ENCODE results near the gene CAPN2. TPM values are rescaled to one million over a fixed set of nuclear protein-coding genes. Genes with fewer than 3 reads are reported as not detected.

Gene CAPN2
- total RNA-seq, 4 donors from 2014 or later: 143 to 276 (median 202) TPM

DNA sequence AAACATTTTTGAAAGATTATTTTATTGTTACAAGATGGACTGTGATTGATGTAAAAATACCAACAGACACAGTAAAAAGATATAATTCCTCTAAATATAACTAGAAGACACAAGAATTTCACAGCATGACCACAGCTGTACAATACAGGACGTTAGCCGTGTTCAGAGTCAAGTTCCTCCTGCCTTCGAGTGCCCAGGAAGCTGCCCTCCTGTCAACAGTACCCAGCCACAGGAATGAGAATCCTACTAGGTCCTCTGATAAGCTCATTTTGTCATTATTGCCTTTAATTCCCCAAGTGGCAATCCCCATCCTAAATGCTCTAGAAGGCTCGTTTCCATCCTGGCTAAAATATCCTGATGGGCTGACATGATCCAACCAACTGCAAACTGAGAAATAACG, 16.4 kb upstream of the CAPN2 start:
- Histone ChIP-seq H3K27me3 (no peaks in the 10 kb centered on the region), H3K27ac (no peak overlapping the region), H3K9me3 (no peaks in the 10 kb centered on the region), H3K36me3 (no peaks in the 10 kb centered on the region), H3K4me3 (no peak overlapping the region), H3K4me1 (peaks cover 0 to 14% (median 0%) of the 10 kb centered on the region in 4 donors)
- no peak for DNase-seq
- TF ChIP-seq POLR2A (IDR thresholded peaks at IDR 0.05): no peak
- TF ChIP-seq, protein P1, sequence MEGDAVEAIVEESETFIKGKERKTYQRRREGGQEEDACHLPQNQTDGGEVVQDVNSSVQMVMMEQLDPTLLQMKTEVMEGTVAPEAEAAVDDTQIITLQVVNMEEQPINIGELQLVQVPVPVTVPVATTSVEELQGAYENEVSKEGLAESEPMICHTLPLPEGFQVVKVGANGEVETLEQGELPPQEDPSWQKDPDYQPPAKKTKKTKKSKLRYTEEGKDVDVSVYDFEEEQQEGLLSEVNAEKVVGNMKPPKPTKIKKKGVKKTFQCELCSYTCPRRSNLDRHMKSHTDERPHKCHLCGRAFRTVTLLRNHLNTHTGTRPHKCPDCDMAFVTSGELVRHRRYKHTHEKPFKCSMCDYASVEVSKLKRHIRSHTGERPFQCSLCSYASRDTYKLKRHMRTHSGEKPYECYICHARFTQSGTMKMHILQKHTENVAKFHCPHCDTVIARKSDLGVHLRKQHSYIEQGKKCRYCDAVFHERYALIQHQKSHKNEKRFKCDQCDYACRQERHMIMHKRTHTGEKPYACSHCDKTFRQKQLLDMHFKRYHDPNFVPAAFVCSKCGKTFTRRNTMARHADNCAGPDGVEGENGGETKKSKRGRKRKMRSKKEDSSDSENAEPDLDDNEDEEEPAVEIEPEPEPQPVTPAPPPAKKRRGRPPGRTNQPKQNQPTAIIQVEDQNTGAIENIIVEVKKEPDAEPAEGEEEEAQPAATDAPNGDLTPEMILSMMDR (IDR thresholded peaks at IDR 0.05): no peak

DNA sequence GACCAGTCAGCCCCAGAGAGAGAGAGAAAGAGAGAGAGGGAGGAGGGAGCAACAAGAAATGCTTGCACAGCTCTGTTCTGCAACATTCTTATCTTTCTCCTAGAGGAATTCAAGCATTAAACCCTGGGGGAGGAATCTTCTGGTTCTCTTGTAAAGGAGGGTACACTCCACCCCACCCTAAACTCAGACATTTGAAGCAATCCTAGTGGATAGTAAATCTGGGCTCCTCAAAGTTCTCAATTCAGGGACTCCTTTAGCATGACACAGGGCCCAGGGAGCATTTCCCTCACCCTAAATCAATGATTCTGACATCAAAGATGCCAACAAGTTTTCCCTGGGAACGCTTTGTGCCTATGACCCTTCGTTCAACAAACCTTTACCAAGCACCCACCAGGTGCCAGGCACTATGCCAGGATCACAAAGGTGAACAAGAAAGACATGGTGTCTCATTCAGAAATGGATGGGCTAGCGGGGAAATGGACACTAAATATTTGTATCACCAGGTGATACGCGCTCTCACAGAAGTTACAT, 11.9 kb upstream of the CAPN2 start:
- Histone ChIP-seq H3K27me3 (no peaks in the 10 kb centered on the region), H3K27ac (peak overlapping the region in 3 of 4 donors; percentile 62 to 75 (median 73)), H3K36me3 (no peaks in the 10 kb centered on the region), H3K4me1 (peaks cover 0 to 28% (median 0%) of the 10 kb centered on the region in 4 donors), H3K4me3 (no peak overlapping the region), H3K9me3 (no peaks in the 10 kb centered on the region)
- DNase-seq: no peak
- TF ChIP-seq POLR2A (IDR thresholded peaks at IDR 0.05): no peak
- TF ChIP-seq, protein P1 (IDR thresholded peaks at IDR 0.05): no peak

DNA sequence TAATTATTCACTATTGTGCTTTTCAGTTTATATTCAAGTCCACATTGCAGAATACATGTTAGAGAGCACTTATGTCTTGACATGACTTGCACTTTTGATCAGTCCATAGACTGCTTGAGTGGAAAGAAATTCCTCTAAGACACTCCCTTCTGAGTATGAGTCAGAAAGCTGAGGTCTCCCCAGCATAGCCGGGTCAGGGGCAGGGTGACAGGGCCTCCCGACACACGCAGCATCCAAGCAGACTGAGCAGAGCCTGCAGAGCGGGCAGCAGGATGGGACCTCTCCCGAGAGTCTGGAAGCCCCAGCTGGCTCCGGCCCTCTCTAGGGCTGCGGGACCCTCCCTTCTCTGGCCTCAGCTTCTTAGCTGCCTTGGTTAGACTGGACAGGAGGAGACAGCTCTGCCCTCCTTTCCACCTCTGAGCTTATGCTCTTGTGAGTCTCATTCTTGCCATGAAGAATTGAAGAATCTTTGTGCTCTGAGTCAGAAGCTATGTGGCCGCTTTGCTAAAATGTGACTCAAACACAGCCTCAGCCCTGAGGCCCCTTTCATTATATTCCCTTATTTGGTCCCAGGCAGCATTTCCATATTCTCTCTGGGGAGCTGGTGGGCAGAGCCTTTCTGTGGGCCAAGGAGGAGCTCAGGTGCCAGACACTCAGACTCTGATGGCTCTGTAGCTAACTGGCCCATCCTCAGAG, 11.2 kb upstream of the CAPN2 start:
- no peak for TF ChIP-seq POLR2A (IDR thresholded peaks at IDR 0.05)
- TF ChIP-seq, protein P1 (IDR thresholded peaks at IDR 0.05): no peak
- Histone ChIP-seq H3K4me1 (peaks cover 0 to 35% (median 0%) of the 10 kb centered on the region in 4 donors), H3K4me3 (no peak overlapping the region), H3K36me3 (no peaks in the 10 kb centered on the region), H3K9me3 (no peaks in the 10 kb centered on the region), H3K27ac (peak overlapping the region in 3 of 4 donors; percentile 62 to 75 (median 73)), H3K27me3 (no peaks in the 10 kb centered on the region)
- DNase-seq: peak in 2 of 3 donors; percentile 66

DNA sequence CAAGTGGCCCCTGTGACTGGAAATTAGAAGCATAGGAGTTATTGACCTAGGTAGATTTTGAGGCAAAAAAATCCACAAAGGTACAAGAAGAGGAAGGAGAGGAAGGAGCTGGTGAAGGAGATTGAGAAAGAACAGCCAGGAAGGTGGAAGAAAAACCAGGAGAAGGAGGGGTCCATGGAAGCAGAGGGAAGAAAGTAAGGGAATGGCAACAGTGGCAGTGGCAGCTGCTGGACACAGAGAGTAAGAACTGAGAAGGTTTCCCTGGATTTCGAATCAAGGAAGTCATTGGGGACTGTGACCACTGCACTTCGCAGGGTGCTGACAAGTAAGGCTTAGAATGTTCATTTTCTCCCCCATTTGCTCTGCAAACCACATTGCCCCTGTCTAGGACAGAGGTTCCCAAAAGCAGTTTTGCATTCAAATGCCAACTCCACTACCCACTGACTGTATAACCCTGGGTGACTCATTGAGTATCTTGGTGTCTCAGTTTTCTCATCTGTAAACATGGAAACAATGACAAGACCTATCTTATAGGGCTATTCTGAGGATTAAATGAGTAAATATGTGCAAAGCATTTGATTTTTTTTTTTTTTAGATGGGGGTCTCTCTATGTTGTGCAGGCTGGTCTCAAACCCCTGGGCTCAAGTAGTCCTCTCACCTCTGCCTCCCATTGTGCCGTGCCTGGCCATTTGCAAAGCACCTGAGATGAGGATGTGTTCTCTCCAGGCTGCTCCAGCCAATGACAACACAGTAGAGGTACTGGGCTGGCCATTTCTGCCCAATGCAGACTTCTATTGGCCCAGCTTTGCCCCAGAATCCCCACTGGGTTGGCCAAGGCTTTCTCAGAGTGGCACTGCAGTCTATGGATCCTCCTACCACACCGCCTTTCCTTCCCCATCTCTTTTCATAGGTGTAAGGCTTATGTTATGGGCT, 9.3 kb upstream of the CAPN2 start:
- Histone ChIP-seq H3K27me3 (no peaks in the 10 kb centered on the region), H3K4me3 (no peak overlapping the region), H3K4me1 (peaks cover 0 to 50% (median 0%) of the 10 kb centered on the region in 4 donors), H3K9me3 (no peaks in the 10 kb centered on the region), H3K27ac (no peak overlapping the region), H3K36me3 (no peaks in the 10 kb centered on the region)
- peak in 1 of 3 donors; percentile 24 for DNase-seq
- TF ChIP-seq, protein P1 (IDR thresholded peaks at IDR 0.05): no peak
- TF ChIP-seq POLR2A (IDR thresholded peaks at IDR 0.05): no peak

DNA sequence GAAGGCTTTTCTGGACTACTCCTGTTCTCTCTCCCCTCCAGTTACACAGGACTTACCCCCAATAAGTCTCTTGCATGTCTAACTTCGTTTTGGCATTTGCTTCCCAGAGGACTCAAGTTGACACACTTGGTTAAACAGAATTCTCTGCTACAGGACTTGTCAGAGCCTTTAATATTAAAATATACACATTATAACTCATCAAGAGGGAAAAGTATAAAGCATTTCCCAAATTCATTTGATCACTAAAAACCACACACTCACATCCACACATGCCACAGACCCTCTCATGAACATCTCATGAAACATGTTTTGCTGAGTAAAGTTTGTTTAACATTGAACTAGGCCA, 8.7 kb upstream of the CAPN2 start:
- Histone ChIP-seq H3K36me3 (no peaks in the 10 kb centered on the region), H3K27me3 (no peaks in the 10 kb centered on the region), H3K9me3 (no peaks in the 10 kb centered on the region), H3K27ac (no peak overlapping the region), H3K4me1 (peaks cover 0 to 51% (median 0%) of the 10 kb centered on the region in 4 donors), H3K4me3 (no peak overlapping the region)
- TF ChIP-seq POLR2A (IDR thresholded peaks at IDR 0.05): no peak
- DNase-seq: no peak

Data from Peyer's patch (tissue), 4 donors.